PFSK-1 (cell line): ENCODE data around the gene RCAN3.

Experiments
- POLR2AphosphoS5 ChIP-seq: IDR thresholded peaks from 2 replicates; pipeline ENCODE4 v1.6.1; 2012; ENCODE audit warnings: low read depth, mild to moderate bottlenecking, control low read depth, low read length, moderate library complexity
- REST ChIP-seq, 2 experiments: IDR thresholded peaks; 2 replicates each; pipeline versions ENCODE4 v1.6.1 to v1.8.0; 2011 to 2012; ENCODE audit warnings: low read depth in 2 of 2, low read length in 2 of 2, control low read depth in 1 of 2, inconsistent platforms in 1 of 2, mild to moderate bottlenecking in 1 of 2, moderate library complexity in 1 of 2; ENCODE audit not compliant: insufficient read depth in 1 of 2
- SIN3A ChIP-seq: IDR thresholded peaks from 2 replicates; pipeline ENCODE4 v1.6.1; 2012; ENCODE audit warnings: mild to moderate bottlenecking, low read length, moderate library complexity, borderline replicate concordance; ENCODE audit not compliant: insufficient read depth
- TAF1 ChIP-seq: IDR thresholded peaks from 2 replicates; pipeline ENCODE4 v1.6.1; 2012; ENCODE audit warnings: low read length, control low read depth, borderline replicate concordance; ENCODE audit not compliant: insufficient read depth

GRCh38 chr1:24501371-24502064 lies 1.1 kb upstream of the RCAN3 start:
- TF ChIP-seq SIN3A (no peak), REST (IDR thresholded peaks at IDR 0.05; ENCODE audit: insufficient read depth in 1 of 2, low read depth in 2 of 2, low read length in 2 of 2) (no peak), POLR2AphosphoS5 (no peak), TAF1 (no peak)
